SKM-1 (cell line): ENCODE data around the gene SEMA3E.
"Not testable (repeated sequence)": the region's sequence is repeated elsewhere in the genome, so short reads cannot be mapped to it uniquely, and the experiment has no call there.

Experiments
- DNase-seq: peaks from one replicate; lab custom pipeline; 2025; ENCODE audit not compliant: unreplicated experiment; lab: John Stamatoyannopoulos, UW

SEMA3E gene

DNA sequence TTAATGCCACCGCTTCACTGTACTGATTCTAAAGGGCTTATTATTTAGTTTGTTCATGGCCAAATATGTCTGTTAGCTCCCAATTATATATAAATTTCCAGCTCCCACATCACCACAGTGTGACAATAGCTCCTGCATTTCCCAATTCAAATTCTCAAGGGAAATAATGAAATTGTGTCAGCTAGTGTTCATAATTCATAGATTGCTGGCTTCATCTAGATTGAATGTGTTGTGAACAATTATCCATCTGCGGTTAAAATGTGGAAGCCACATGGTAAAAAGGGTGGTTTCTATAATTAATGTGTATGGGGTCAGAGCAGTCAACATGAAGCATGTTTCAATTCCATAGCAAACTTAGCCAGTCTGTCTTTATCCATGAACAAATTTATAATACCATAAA lies 154.3 kb downstream of the SEMA3E start:
- DNase-seq: no peak

DNA sequence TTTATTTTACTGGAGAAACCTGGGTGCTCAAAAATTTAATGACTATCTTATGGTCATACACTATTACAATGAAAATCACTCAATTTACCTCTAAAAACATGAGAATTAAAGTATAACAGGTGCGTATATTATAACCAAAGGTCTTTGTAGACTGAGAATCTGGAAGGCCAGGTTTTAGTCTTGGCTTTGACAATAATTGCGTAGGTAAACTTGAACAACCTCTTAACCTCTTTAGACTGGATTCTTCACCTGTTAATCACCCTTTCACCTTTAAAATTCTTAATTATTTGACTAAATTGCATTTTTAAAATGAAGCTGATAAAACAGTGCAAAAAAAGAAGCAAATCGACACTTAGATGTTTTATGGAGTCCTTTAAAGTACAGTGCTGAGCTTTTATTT lies 156.1 kb downstream of the SEMA3E start:
- no peak for DNase-seq

DNA sequence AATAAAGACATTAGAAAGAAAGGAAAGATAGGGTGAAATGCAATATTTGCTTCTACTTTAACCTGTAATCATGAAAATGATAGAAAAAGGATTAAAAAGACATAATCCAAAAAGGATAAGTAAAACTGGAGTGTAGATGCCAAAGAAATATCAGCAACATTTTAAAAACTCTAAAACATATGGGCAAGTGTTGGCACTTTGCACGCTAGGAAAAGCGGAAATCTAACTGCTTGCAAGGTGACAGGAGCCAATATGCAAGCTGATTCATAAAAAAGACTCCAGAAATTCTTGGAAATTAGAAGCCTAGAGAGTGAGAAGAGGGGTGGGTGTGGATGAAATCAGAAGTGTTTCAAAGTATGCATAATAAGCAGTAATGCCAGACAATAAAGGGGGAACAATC lies 161.1 kb downstream of the SEMA3E start:
- DNase-seq: no peak

DNA sequence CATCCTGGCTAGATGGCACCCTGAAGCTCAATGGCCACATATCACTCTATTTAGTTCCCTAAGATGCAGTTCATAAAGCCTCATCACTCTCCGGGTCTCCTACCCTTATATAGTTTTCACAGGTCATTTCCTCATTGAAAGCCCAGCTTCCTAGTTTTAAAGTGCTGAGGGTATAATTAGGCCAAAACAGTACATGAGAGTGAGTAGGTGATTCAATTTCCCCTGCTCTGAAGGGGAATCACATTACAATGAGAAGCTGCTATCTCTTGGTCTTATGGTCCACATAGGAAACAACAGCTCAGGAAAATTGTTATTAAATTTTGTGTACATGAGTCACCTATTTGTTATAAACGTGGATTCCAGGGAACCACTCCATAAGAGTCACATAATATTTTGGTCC lies 162.0 kb downstream of the SEMA3E start:
- no peak for DNase-seq

DNA sequence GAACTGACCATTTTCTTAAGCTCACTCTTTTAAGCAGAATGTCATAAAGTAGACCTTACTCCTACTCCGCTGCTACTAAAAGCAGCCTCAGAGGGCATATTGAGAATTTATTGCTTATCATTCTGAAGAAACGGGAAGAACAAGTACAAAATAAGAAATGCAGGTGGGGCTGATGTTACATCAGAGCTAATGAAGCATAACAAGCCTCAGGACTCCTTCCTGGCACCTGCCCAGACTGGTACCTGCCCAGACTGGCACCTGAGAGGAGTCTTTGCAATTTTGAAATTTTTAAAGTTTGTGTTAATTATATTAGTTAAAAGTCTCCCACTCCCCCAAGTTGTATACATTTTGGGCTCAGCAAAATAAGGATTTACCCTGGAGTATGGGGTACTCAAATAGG lies 162.4 kb downstream of the SEMA3E start:
- no peak for DNase-seq

DNA sequence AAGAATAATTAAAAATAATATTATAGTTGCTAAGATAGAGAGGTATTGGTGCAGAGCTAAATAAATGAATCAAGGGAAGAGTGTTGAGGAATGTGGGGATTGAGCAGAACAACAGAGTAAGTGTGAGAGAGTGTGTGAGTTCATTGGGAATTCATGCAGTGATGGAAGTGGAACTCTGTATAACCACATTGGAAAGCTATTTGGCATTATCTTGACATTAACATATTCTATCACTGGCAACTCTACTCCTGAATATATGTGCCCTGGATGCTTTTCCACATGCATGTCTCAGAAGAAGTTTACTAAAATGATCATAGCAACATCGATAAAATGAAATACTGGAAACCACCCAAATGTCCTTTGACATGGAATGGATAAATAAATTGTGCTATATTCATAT lies 164.1 kb downstream of the SEMA3E start:
- no peak for DNase-seq

DNA sequence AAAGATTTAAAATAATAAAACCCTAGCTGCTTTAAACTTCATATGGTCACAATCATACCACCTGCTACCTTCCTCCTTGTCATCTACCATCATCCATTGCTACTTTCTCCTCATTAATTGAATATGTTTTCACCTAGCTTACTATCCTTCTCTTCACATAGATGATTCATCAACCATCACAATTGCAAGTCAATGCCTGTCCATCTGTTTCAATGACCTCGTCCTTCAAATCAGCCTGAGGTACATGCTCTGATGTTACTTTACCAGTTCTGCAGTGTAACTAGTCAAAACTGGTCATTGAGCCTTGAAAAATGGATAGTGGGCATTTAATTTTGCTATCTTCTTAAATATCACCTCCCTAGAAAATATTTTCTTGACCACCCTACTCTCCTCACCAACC lies 164.7 kb downstream of the SEMA3E start:
- DNase-seq: no peak

DNA sequence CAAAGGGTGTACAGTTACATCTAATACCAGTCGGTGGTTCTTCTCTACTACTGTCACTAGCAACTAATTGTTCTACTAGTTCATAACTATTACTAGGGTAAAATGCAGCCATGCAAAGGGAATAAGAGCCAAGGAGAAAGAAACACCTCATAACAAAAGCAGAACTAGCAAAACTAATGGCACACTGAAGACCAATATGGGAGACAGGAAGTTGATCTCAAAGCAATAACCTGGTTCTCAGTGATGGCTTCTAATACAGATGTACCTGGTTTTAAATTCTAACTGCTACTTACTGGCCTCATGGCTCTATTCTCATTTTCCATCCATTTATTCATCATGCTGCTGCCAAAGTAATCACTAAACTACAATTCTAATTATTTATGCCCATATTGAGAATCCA lies 170.3 kb downstream of the SEMA3E start:
- no peak for DNase-seq

DNA sequence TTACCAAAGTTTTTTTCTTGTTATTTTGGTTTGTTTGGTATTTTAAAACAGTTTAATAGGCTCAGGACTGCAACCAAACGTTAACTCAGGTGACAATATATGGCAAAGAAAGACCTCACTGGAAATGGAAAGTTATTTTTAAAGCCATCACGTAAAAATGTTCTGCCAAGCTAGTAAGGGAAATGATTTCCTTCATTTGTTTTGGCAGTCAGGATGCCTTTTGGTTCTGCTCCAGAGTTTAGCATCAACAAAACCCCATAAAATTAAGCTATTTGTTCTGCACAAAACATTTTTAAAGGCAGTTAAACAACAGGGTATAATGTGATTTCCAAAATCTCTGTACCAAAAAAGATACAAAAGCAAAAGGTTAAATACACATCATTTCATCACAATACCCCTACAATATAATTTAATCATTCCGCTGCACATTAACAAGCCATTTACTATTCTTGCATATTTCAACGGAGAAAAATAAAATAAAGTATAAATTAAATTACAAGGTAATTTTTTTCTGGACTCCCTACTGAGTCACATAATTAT lies 172.4 kb downstream of the SEMA3E start:
- DNase-seq: no peak

DNA sequence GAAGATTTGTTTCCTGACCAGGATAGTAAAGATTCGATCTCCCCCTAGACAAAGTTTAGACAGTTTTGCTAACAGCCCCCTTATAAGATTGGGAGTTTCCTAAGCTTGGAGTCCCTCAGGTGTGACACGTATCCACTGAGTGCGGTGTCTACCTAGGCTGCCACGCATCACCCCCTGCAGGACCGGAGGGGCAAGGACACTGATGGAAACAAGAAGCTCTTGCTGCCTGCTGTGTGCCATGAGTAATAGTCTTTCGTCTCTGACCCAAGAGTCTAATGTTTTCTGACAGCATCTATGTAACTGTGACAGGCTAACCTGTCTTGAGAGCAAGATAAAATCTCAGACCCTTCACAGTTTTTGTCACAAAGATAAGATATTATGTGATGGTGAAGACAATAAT lies 173.5 kb downstream of the SEMA3E start:
- DNase-seq: no peak

DNA sequence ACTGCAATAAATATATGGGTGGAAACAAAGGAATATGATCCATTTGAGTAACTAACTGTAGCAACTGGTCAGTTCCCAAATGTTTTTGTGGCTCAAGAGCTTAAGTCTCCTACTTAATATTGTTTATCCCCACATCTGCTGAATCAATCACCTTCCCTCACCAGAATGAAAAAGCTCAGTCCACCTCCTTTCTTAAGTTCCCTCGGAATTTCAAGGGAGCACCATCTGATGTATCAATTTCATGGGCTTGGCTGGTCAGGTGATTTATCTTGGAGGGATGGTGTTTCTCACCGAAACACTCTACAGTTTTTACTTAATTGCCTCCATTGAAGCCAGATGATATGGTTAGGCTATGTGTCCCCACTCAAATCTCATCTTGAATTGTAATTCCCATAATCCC lies 176.6 kb downstream of the SEMA3E start:
- no peak for DNase-seq

DNA sequence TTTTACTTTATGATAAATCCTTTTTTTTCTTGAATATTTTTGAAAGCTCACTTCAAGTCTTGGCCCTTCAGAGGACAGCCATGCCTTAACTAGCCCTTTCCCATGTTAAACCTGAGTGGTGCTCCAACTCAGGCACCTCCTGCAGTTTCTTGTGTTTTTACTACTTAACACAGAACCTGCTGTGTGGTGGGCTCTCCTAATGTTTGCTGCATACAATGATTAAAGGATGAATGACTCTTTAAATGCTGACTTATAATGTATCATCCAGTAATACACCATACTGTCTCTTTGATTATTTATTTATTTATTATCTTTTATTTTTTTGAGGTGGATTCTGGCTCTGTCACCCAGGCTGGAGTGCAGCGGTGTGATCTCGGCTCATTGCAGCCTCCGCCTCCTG lies 179.4 kb downstream of the SEMA3E start:
- no peak for DNase-seq

DNA sequence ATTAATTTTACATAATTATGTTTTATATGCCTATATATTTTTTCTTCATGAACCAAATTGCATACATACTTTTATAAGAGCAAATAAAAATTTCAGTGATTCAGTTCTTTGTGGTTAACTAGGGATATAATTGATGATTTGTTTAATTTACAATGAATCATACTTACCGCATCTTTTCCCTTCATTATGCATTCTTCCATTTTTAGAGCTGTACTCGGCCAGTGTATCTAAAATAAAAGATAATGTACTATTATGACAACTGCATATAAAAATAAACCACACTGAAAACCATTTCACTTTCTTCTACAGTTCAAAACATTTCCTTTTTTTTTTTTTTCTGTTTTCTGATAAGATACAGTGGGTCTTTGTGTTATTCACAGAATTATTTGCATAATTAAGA lies 179.9 kb downstream of the SEMA3E start:
- no peak for DNase-seq

DNA sequence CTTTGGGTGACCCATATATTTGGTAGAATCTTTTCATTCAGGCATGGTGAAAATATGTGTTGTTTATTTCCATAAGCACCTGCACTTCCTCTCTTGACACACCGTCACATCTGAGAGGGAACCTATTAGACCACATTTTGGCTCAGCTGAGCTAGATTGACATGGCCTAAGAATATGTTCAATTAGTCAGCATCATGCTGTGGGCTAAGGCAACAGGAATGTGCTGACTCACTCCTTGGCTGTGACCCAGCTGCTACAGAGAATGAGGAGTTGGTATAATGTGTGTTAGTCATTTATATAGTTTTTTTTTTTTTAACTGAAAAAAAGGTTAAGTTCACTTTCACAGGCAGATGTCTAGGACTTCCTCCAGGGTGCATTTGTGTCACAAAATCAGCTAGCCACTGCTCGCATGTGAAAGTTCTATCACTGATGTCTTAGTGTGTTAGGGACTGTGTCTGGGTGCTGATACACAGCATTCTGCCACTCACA lies 180.6 kb downstream of the SEMA3E start:
- no peak for DNase-seq

DNA sequence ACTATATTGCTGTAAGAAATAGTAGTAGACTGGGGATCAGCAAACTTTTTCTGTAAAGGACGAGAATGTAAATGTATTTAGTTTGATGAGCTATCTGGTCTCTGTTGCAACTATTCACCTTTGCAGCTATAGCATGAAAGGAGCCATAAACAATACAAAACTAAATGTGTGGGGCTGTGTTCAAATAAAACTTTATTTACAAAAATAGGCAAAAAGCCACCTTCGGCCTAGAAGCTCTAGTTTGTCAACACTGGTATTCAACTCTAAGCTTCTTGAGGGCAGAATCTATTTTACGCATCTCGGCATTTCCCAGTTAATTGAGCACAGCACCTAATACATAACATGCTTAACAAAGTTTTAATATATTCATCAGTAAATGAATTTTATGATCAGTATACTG lies 181.4 kb downstream of the SEMA3E start:
- no peak for DNase-seq

DNA sequence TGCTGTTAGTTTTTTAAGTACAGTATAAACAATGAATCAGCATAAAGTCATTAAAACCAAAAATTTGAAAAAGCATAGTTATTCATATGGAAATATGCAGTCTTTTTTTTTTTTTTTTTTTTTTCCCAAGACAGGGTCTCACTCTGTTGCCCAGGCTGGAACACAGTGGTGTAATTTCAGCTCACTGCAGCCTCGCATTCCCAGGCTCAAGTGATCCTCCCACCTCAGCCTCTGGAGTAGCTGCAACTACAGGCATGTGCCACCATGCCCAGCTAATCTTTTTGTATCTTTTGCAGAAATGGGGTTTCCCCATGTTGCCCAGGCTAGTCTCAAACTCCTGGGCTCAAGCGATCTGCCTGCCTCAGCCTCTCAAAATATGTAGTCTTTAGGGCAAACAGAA lies 182.0 kb downstream of the SEMA3E start:
- DNase-seq: no peak

DNA sequence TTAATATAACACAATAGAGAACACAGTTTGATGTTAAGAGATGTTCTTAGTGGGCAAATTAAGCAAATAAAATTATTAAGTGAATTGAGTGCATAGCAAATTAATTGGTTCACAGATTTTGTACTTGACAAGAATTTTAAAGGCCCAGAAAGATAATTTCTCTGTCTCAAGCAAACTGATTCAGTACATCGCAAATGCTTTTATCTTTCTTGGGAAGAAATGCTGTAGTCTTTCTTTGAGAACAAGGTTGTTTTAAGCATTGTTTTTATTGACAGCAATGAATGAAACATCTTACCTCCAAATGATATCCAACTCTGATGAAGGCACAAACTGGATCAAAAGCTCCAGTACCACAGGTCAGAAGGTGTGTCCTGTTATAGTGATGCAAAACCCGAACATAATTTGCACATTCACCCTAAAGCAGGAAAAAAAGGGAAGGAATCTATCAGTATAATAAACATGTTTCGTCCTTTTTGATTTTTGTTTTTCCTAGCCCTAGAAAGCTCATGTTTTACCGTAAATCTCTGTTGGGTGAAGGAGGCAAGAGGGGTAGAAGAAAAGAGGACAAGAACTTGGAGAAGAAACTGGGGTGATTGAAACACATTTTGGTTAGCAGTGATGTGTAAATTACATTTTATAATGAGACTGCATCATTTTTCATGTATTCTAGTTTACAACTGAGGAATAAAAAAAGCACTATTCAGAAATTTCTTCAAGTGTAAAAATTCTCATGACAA lies 182.6 kb downstream of the SEMA3E start:
- DNase-seq: no peak

DNA sequence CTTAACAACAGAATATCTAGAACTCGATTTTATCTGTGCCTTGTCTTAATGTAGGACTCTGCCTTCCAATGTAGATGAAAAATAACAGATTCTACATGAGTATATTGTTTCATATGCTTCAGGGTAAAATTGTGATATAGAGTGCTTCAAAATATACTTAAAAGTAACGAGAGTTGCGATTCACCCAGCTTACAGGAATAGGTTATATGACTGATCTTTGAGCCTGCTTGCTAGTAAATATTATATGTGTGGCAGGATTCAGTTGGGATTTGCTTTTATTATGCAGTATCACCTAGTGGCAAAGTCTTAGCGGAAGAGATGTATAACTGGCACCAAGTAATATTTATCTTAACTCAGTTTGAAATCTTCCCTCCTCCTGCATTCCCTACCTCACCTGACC lies 183.3 kb downstream of the SEMA3E start:
- DNase-seq: no peak

DNA sequence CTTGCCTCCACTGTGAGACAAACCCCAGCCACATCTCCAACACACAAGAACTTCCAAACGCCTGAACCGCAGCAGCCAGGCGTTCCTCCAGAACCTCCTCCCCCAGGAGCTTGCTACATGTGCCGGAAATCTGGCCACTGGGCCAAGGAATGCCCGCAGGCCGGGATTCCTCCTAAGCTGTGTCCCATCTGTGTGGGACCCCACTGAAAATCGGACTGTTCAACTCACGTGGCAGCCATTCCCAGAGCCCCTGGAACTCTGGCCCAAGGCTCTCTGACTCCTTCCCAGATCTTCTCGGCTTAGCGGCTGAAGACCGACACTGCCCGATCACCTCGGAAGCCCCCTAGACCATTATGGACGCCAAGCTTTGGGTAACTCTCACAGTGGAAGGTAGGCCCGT lies 187.1 kb downstream of the SEMA3E start:
- DNase-seq: not testable (repeated sequence)

DNA sequence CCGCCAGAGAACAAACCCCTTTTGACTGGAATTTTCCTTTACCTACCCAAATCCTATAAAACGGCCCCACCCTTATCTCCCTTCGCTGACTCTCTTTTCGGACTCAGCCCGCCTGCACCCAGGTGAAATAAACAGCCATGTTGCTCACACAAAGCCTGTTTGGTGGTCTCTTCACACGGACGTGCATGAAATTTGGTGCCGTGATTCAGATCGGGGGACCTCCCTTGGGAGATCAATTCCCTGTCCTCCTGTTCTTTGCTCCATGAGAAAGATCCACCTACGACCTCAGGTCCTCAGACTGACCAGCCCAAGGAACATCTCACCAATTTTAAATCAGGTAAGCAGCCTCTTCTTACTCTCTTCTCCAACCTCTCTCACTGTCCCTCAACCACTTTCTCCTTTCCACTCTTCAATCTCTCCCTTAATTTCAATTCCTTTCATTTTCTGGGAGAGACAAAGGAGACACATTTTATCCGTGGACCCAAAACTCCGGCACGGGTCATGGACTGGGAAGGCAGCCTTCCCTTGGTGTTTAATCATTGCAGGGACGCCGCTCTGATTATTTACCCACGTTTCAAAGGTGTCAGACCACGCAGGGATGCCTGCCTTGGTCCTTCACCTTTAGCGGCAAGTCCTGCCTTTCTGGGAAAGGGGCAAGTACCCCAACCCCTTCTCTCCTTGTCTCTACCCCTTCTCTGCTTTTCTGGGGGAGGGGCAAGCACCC lies 188.8 kb downstream of the SEMA3E start:
- not testable (repeated sequence) for DNase-seq

DNA sequence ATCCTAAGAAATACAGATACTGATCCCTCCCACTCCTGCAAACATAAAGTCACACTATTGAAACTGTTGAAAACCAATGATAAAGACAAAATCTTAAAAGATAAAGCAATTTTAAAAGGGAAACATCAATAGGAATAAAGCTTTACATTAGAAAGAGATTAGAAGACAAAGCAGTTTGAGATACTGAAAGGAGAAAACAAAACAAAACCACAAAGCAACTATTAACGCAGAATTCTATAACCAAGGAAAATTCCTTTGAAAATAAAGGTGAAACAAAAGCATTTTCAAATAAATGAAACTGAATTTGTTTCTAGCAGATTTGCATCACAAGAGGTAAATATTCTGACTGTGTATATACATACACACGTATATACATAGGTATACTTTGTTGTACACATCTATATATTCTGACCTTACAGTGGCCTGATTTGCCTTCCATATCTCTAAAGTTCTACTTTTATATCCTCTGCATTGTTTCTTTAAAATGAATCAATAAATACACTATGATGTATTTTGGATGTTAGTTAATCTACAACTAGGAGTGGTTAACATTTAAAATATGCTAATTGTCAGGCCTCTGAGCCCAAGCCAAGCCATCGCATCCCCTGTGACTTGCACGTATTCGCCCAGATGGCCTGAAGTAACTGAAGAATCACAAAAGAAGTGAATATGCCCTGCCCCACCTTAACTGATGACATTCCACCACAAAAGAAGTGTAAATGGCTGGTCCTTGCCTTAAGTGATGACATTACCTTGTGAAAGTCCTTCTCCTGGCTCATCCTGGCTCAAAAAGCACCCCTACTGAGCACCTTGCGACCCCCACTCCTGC lies 189.6 kb downstream of the SEMA3E start:
- DNase-seq: not testable (repeated sequence)
